IPS DF 4.7 (cell line): ENCODE data around the gene DYRK1A.

Experiments
- DNase-seq: peaks from one replicate; pipeline ENCODE4 v3.0.0-alpha.2; 2013; ENCODE audit warnings: low spot score; ENCODE audit errors: extremely low read depth

DYRK1A gene

GRCh38 chr21:37449302-37449937, 82.8 kb downstream of the DYRK1A start:
- no peak for DNase-seq

GRCh38 chr21:37450445-37450941, 83.9 kb downstream of the DYRK1A start:
- DNase-seq: no peak

GRCh38 chr21:37451446-37451845, 84.9 kb downstream of the DYRK1A start:
- DNase-seq: no peak

GRCh38 chr21:37452227-37452626, 85.7 kb downstream of the DYRK1A start:
- no peak for DNase-seq

- DNase-seq: no peak
Measured at GRCh38 chr21:37453350-37453749, 86.8 kb downstream of the DYRK1A start.

- no peak for DNase-seq
Measured at GRCh38 chr21:37454869-37455503, 88.4 kb downstream of the DYRK1A start.

- DNase-seq: no peak
Measured at GRCh38 chr21:37455504-37455911, 88.9 kb downstream of the DYRK1A start.

GRCh38 chr21:37458669-37459276, 92.2 kb downstream of the DYRK1A start:
- DNase-seq: no peak

GRCh38 chr21:37459575-37459974, 93.0 kb downstream of the DYRK1A start:
- no peak for DNase-seq

GRCh38 chr21:37460196-37460595, 93.6 kb downstream of the DYRK1A start:
- DNase-seq: no peak

GRCh38 chr21:37461479-37461878, 94.9 kb downstream of the DYRK1A start:
- no peak for DNase-seq

GRCh38 chr21:37462087-37462861, 95.7 kb downstream of the DYRK1A start:
- DNase-seq: no peak

GRCh38 chr21:37463083-37463801, 96.7 kb downstream of the DYRK1A start:
- DNase-seq: no peak

- no peak for DNase-seq
Measured at GRCh38 chr21:37467082-37467481, 100.5 kb downstream of the DYRK1A start.

GRCh38 chr21:37468909-37469308, 102.3 kb downstream of the DYRK1A start:
- DNase-seq: no peak

GRCh38 chr21:37469441-37469840, 102.9 kb downstream of the DYRK1A start:
- no peak for DNase-seq

- DNase-seq: no peak
Measured at GRCh38 chr21:37472581-37472980, 106.0 kb downstream of the DYRK1A start.

- no peak for DNase-seq
Measured at GRCh38 chr21:37473491-37473890, 106.9 kb downstream of the DYRK1A start.

GRCh38 chr21:37474342-37474741, 107.8 kb downstream of the DYRK1A start:
- DNase-seq: no peak

- DNase-seq: no peak
Measured at GRCh38 chr21:37475186-37475868, 108.8 kb downstream of the DYRK1A start.

GRCh38 chr21:37478794-37479193, 112.2 kb downstream of the DYRK1A start:
- no peak for DNase-seq
